ENCODE results near the gene USF2. TPM values are rescaled to one million over a fixed set of nuclear protein-coding genes. Genes with fewer than 3 reads are reported as not detected.

Gene USF2
- total and polyA plus RNA-seq, 2 donors (not counting 1 experiment from before 2014, with no cell fraction given): 318 to 377 TPM

DNA sequence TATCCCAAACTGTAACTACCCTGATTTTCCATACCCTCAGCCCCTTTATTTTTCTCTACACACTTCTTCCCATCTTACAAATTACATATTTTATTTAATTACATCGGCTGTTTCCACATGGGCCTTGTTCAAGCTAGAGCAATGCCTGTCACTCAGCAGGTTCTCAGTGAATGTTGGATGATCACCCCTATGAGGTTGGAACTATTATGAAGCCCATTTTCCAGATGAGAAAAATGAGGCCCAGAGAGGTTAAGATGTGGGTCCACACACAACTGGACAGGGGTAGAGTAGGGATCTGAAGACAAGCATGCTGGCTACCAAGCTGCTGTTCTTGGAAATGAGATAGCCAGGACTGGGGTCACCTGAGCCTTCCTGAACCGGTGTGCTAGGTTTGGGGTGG lies 33.2 kb downstream of the USF2 start:
- intact Hi-C loops (cut with micrococcal nuclease): no loop called here
- Mint-ChIP-seq H3K4me1 (peaks cover 17% of the 10 kb centered on the region), H3K27ac (peak overlapping the region; percentile 15), H3K4me3 (no peak overlapping the region), H3K9me3 (ENCODE audit: insufficient read depth) (no peaks in the 10 kb centered on the region), H3K27me3 (no peaks in the 10 kb centered on the region)
- Histone ChIP-seq H3K27me3 (replicated peaks in 1 of 4; ENCODE audit: control extremely low read depth in 1 of 4, control insufficient read depth in 3 of 4, insufficient read depth in 4 of 4, low read length in 3 of 4) (no peaks in the 10 kb centered on the region), H3K9ac (ENCODE audit: low read length) (no peak overlapping the region), H3K27ac (ENCODE audit: low read length in 2 of 2) (no peak overlapping the region), H3K9me3 (ENCODE audit: control extremely low read depth in 1 of 3, control insufficient read depth in 2 of 3, insufficient read depth in 1 of 3, low read length in 2 of 3) (no peaks in the 10 kb centered on the region), H4K20me1 (ENCODE audit: control insufficient read depth, insufficient read depth, low read length, poor library complexity, severe bottlenecking) (no peaks in the 10 kb centered on the region), H3K4me3 (ENCODE audit: control extremely low read depth in 1 of 5, extremely low read depth in 1 of 5, insufficient read depth in 1 of 5, low read depth in 2 of 5, low read length in 4 of 5) (no peak overlapping the region), H3K36me3 (replicated peaks in 1 of 2; ENCODE audit: control extremely low read depth in 1 of 2, control insufficient read depth in 1 of 2, extremely low read depth in 1 of 2, insufficient read depth in 2 of 2, low read length in 1 of 2) (no peaks in the 10 kb centered on the region), H3K4me1 (ENCODE audit: control insufficient read depth in 2 of 2, insufficient read depth in 2 of 2, low read length in 2 of 2) (peaks cover 10 to 33% of the 10 kb centered on the region in 2 donors), H3K4me2 (replicated peaks; ENCODE audit: low read depth, low read length, poor library complexity, severe bottlenecking) (no peak overlapping the region), H3K79me2 (ENCODE audit: control insufficient read depth, insufficient read depth, low read length) (peaks cover 25% of the 10 kb centered on the region), H2AFZ (ENCODE audit: insufficient read depth, low read depth, low read length, poor library complexity, severe bottlenecking) (no peak overlapping the region)
- no peak for ATAC-seq (ENCODE audit: low read depth)
- CTCF ChIA-PET: no interaction called here
- POLR2A ChIA-PET: no interaction called here
- WGBS (ENCODE audit: insufficient coverage): 92% methylated on average over 1 of the region's 2 CpGs
- TF ChIP-seq, protein P1, sequence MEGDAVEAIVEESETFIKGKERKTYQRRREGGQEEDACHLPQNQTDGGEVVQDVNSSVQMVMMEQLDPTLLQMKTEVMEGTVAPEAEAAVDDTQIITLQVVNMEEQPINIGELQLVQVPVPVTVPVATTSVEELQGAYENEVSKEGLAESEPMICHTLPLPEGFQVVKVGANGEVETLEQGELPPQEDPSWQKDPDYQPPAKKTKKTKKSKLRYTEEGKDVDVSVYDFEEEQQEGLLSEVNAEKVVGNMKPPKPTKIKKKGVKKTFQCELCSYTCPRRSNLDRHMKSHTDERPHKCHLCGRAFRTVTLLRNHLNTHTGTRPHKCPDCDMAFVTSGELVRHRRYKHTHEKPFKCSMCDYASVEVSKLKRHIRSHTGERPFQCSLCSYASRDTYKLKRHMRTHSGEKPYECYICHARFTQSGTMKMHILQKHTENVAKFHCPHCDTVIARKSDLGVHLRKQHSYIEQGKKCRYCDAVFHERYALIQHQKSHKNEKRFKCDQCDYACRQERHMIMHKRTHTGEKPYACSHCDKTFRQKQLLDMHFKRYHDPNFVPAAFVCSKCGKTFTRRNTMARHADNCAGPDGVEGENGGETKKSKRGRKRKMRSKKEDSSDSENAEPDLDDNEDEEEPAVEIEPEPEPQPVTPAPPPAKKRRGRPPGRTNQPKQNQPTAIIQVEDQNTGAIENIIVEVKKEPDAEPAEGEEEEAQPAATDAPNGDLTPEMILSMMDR (IDR thresholded peaks at IDR 0.05): no peak
- no peak for TF ChIP-seq EZH2 (IDR thresholded peaks at IDR 0.05; ENCODE audit: borderline replicate concordance, insufficient read depth, low read depth, low read length, poor library complexity, severe bottlenecking)
- DNase-seq: no peak

DNA sequence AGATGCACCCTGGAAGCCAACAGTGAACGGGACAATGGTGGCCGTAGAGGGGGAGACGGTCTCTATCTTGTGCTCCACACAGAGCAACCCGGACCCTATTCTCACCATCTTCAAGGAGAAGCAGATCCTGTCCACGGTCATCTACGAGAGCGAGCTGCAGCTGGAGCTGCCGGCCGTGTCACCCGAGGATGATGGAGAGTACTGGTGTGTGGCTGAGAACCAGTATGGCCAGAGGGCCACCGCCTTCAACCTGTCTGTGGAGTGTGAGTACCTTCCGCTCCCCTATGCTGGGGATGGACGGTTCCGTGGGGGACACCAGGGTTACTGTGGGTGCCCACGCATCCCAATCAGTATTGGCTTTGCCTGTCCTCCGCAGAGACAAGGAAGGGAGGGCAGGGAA lies 33.7 kb downstream of the USF2 start:
- POLR2A ChIA-PET: interaction anchor here (0.7 kb wide), 1 partner anchor 14 kb away, joined by 12 read pairs; no protein-coding TSS in a partner anchor
- Histone ChIP-seq H3K4me1 (ENCODE audit: control insufficient read depth in 2 of 2, insufficient read depth in 2 of 2, low read length in 2 of 2) (peaks cover 9 to 33% of the 10 kb centered on the region in 2 donors), H3K4me3 (ENCODE audit: control extremely low read depth in 1 of 5, extremely low read depth in 1 of 5, insufficient read depth in 1 of 5, low read depth in 2 of 5, low read length in 4 of 5) (no peak overlapping the region), H3K36me3 (replicated peaks in 1 of 2; ENCODE audit: control extremely low read depth in 1 of 2, control insufficient read depth in 1 of 2, extremely low read depth in 1 of 2, insufficient read depth in 2 of 2, low read length in 1 of 2) (no peaks in the 10 kb centered on the region), H3K79me2 (ENCODE audit: control insufficient read depth, insufficient read depth, low read length) (peaks cover 22% of the 10 kb centered on the region), H3K27ac (ENCODE audit: low read length in 2 of 2) (no peak overlapping the region), H3K27me3 (replicated peaks in 1 of 4; ENCODE audit: control extremely low read depth in 1 of 4, control insufficient read depth in 3 of 4, insufficient read depth in 4 of 4, low read length in 3 of 4) (no peaks in the 10 kb centered on the region), H4K20me1 (ENCODE audit: control insufficient read depth, insufficient read depth, low read length, poor library complexity, severe bottlenecking) (no peaks in the 10 kb centered on the region), H3K4me2 (replicated peaks; ENCODE audit: low read depth, low read length, poor library complexity, severe bottlenecking) (no peak overlapping the region), H2AFZ (ENCODE audit: insufficient read depth, low read depth, low read length, poor library complexity, severe bottlenecking) (no peak overlapping the region), H3K9me3 (ENCODE audit: control extremely low read depth in 1 of 3, control insufficient read depth in 2 of 3, insufficient read depth in 1 of 3, low read length in 2 of 3) (no peaks in the 10 kb centered on the region), H3K9ac (ENCODE audit: low read length) (no peak overlapping the region)
- intact Hi-C loops (cut with micrococcal nuclease): no loop called here
- Mint-ChIP-seq H3K4me3 (no peak overlapping the region), H3K9me3 (ENCODE audit: insufficient read depth) (no peaks in the 10 kb centered on the region), H3K27me3 (no peaks in the 10 kb centered on the region), H3K27ac (no peak overlapping the region), H3K4me1 (peaks cover 22% of the 10 kb centered on the region)
- CTCF ChIA-PET: no interaction called here
- 86% methylated on average over 10 of the region's 16 CpGs for WGBS (ENCODE audit: insufficient coverage)
- DNase-seq: no peak
- no peak for ATAC-seq (ENCODE audit: low read depth)
- TF ChIP-seq EZH2 (IDR thresholded peaks at IDR 0.05; ENCODE audit: borderline replicate concordance, insufficient read depth, low read depth, low read length, poor library complexity, severe bottlenecking): no peak
- TF ChIP-seq, protein P1 (IDR thresholded peaks at IDR 0.05): no peak

Data from B cell (primary cell).